OCI-LY1 (cell line): ENCODE measurements around the gene APOH.

Source experiments
- EZH2 ChIP-seq: fragments of 200-600 bp; sonication (generic), shearing (Covaris generic); IDR thresholded peaks from 2 replicates; pipeline ENCODE4 v1.8.0; 2017; ENCODE audit warnings: borderline replicate concordance, mixed run types, mild to moderate bottlenecking, antibody characterized with exemption, low read length, moderate library complexity, mixed read lengths
- TF ChIP-seq, protein P1 (sequence below): fragments of 200-600 bp; sonication (generic), shearing (Covaris generic); IDR thresholded peaks from 2 replicates; pipeline ENCODE4 v1.5.1; 2017; ENCODE audit warnings: mild to moderate bottlenecking, antibody characterized with exemption, low read length, moderate library complexity, mixed read lengths

DNA sequence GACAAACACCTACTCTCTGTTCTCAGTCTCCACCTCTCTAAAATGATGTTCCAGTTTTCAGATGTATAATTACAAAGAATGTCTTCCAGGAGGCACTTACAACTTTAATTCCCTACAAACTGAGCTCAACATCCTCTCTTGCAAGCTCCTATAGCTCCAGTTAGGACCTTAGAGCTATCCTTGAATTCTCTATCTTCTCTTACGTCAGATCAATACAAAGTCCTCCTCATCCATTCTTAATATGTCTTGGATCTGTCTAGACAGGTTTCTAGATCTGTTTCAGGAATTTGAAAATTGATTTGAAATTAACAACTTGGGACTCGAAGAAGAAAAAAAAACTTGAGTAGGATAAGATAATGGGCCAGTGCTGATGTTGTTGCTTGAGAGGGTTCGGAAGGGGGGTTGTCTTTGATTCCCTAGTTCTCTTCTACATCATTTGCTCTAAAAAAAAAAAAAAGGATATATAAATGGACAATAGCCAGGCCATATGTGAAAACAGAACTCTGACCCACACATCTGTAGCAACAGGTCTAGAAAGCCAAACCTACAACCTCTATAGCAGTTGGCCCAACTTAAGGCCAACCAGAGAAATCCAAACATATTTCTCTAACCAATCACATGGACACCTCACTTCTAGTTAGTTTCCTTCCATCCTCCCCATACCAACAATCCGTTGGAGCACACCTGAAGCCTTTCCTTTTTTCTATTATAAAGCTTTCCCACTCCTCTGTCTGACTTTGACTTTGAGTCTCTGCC, 746 bp upstream of the APOH start:
- TF ChIP-seq, protein P1, sequence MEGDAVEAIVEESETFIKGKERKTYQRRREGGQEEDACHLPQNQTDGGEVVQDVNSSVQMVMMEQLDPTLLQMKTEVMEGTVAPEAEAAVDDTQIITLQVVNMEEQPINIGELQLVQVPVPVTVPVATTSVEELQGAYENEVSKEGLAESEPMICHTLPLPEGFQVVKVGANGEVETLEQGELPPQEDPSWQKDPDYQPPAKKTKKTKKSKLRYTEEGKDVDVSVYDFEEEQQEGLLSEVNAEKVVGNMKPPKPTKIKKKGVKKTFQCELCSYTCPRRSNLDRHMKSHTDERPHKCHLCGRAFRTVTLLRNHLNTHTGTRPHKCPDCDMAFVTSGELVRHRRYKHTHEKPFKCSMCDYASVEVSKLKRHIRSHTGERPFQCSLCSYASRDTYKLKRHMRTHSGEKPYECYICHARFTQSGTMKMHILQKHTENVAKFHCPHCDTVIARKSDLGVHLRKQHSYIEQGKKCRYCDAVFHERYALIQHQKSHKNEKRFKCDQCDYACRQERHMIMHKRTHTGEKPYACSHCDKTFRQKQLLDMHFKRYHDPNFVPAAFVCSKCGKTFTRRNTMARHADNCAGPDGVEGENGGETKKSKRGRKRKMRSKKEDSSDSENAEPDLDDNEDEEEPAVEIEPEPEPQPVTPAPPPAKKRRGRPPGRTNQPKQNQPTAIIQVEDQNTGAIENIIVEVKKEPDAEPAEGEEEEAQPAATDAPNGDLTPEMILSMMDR: no peak
- no peak for TF ChIP-seq EZH2
